Hippocampal formation (tissue), 2 donors: ENCODE measurements around the gene CAMKMT.
"Not testable (repeated sequence)": the region's sequence is repeated elsewhere in the genome, so short reads cannot be mapped to it uniquely, and the experiment has no call there.

Source experiments
- DNase-seq, 2 donors: peaks; one replicate each; lab custom pipeline; 2025; lab: John Stamatoyannopoulos, UW

Gene CAMKMT

GRCh38 chr2:44505664-44506063 lies 143.9 kb downstream of the CAMKMT start:
- DNase-seq = not testable (repeated sequence)

- no peak for DNase-seq
These were observed 148.5 kb downstream of the CAMKMT start for GRCh38 chr2:44510246-44510645.

- no peak for DNase-seq
These were observed 153.7 kb downstream of the CAMKMT start for GRCh38 chr2:44515416-44515815.

- no peak for DNase-seq
These were observed 157.3 kb downstream of the CAMKMT start for GRCh38 chr2:44519026-44519425.

GRCh38 chr2:44522846-44523245 lies 161.1 kb downstream of the CAMKMT start:
- DNase-seq = no peak

GRCh38 chr2:44524347-44524926 lies 162.7 kb downstream of the CAMKMT start:
- no peak for DNase-seq

GRCh38 chr2:44526352-44526751 lies 164.6 kb downstream of the CAMKMT start:
- no peak for DNase-seq

- DNase-seq = no peak
These were observed 166.8 kb downstream of the CAMKMT start for GRCh38 chr2:44528595-44528994.

GRCh38 chr2:44529448-44529847 lies 167.7 kb downstream of the CAMKMT start:
- DNase-seq = no peak

GRCh38 chr2:44531289-44531688 lies 169.5 kb downstream of the CAMKMT start:
- no peak for DNase-seq

- no peak for DNase-seq
These were observed 170.3 kb downstream of the CAMKMT start for GRCh38 chr2:44532031-44532430.

- DNase-seq = no peak
These were observed 171.8 kb downstream of the CAMKMT start for GRCh38 chr2:44533508-44533907.

GRCh38 chr2:44535376-44535775 lies 173.6 kb downstream of the CAMKMT start:
- DNase-seq = no peak

GRCh38 chr2:44537264-44537663 lies 175.5 kb downstream of the CAMKMT start:
- no peak for DNase-seq

- DNase-seq = no peak
These were observed 180.8 kb downstream of the CAMKMT start for GRCh38 chr2:44542520-44542919.

GRCh38 chr2:44543773-44544725 lies 182.3 kb downstream of the CAMKMT start:
- DNase-seq = no peak

GRCh38 chr2:44545005-44545404 lies 183.3 kb downstream of the CAMKMT start:
- no peak for DNase-seq

GRCh38 chr2:44546459-44547127 lies 184.8 kb downstream of the CAMKMT start:
- no peak for DNase-seq

- no peak for DNase-seq
These were observed 186.0 kb downstream of the CAMKMT start for GRCh38 chr2:44547718-44548117.

GRCh38 chr2:44548221-44549098 lies 186.7 kb downstream of the CAMKMT start:
- DNase-seq = no peak

- DNase-seq = no peak
These were observed 187.3 kb downstream of the CAMKMT start for GRCh38 chr2:44549099-44549471.

- DNase-seq = no peak
These were observed 188.1 kb downstream of the CAMKMT start for GRCh38 chr2:44549856-44550255.
